Effector CD4-positive, alpha-beta T cell (primary cell): ENCODE measurements around the gene MYO5A.

ENCODE experiments used
- DNase-seq: peaks from one replicate; pipeline ENCODE4 v3.0.0-alpha.2; 2020

The MYO5A gene

DNA sequence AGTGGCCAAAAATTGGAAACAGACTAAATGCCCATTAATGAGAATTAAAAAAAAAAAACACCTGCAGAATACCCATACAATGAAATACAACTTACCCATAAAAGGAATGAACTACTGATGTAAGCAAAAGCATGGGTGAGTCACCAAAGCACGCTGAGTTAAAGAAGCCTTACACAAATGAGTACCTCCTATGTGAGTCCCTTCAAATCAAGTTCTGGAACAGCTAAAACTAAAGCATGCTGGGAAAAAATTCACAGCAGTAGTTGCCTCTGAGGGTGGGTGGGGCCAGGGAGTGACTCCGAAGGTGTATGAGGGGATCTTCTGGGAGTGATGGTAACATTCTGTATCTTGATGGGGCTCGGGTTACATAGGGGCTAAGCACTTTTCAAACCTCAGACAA is 244.5 kb downstream of the MYO5A start:
- no peak for DNase-seq

DNA sequence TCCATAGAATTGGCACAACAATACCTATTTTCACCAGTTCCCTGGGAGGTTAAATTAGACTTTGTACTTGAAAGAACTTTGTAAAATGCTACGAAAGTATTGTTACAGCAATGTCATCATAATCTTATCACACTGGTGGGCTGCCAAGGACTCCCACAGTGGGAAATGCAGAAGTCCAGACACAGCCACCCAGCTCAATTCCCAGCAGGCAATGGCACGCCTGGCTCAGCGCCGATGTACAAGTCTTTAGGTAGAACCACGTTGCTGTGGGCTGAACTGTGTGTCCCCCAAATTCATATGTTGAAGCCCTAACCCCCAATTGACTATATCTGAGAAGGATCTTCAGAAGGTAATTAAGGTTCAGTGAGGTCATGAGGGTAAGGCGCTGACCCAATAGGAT is 245.4 kb downstream of the MYO5A start:
- no peak for DNase-seq

- no peak for DNase-seq
Measured at GRCh38 chr15:52282418-52282817, 246.3 kb downstream of the MYO5A start.

GRCh38 chr15:52281085-52282035 is 247.3 kb downstream of the MYO5A start:
- no peak for DNase-seq

- DNase-seq = no peak
Measured at GRCh38 chr15:52280326-52281084, 248.2 kb downstream of the MYO5A start.

- DNase-seq = no peak
Measured at GRCh38 chr15:52278636-52279367, 249.9 kb downstream of the MYO5A start.

GRCh38 chr15:52278135-52278534 is 250.5 kb downstream of the MYO5A start:
- no peak for DNase-seq

DNA sequence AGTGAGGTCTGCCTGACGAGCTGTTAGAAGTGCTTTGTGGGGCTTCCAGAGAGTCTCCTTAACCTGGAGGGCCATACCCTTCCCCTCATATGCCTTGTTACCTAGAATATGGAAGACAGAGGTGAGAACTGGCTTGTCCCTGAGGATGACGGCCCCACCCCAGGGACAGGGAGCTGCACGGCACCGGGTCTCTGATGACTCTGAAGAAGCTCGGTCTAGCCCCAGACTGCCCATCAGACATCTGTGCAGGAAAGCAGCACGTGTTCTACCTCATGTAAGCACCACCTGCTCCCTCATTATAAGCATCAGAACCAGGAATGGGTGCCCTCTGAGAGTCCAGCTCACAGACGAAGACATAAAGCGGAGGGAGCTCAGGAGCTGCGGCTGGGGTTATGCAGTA is 251.1 kb downstream of the MYO5A start:
- DNase-seq = no peak

DNA sequence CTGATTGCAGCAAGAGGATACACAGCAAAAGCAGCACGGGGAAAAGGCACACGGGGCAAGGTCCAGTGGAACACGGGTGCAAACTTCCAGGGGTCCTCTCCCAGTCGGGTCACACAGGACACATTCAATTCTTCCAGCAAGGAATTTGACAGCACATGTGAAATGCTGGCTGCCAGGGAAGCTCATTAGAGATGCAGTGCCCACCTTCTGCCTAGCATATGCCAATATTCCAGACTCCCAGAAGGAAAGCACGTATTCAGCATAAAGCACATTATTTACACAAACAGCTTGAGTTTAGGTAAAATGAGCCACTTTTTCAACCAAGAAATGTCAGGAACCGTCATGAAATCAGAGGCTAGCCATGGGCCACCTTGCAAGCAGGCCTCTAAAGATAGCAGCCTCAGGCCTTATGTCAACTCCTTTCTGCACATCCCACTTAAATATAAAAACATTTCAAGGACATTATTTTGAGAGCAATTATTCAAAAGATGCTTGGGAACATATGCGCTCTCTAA is 252.4 kb downstream of the MYO5A start:
- no peak for DNase-seq

DNA sequence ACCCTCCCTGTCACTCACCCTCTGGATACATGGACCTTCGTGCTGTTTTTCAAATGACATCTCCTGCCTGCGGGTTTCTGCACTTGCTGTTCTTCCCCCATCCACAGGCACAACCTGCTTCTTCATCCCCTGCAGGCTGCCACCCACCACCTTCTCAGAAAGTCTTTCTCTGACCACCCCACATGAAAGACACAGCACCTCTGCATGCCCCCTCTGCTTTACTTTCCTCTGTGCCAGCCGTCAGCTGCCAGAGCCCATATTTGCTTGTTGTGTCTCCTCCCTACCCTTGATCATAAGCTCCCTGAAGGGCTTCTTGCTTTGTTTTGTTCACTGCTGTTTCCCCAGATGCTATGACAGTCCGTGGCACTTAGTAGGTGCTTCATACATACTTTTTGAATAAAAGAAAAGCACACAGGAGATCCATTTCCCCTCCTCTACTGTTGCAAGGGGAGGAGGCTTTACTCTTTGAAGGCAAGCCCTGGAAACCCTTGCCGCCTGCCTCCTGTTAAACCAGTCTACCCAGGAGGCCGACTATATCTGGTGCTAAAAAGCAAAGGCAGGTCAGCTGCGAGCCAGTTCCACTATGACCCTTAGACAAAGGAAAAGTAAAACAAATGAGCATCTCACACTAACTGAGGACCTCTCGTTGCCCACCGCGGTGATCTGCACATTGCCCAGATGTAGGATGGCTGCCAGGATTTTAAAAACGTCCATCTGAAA is 265.0 kb downstream of the MYO5A start:
- DNase-seq = no peak

DNA sequence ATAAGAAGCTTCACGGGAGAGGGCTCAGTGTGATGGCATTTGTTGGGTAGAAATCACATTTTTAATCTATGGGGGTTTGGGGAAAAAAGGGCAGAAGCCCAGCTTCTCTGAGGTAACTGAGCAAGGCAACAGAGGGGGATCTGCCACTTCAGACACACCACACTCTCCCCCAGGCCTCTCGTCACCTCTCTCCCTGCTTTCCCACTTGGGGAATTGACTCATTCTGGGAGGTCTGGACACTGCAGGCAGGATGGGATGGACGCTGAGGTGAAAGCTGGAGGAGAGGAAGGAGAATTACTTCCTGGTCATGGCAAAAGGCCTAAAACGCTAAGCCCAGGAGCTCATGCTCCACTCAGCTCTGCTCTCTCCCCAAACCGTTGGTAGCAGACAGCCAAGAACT is 266.3 kb downstream of the MYO5A start:
- no peak for DNase-seq

GRCh38 chr15:52261498-52262242 is 267.0 kb downstream of the MYO5A start:
- peak; percentile 10 for DNase-seq

DNA sequence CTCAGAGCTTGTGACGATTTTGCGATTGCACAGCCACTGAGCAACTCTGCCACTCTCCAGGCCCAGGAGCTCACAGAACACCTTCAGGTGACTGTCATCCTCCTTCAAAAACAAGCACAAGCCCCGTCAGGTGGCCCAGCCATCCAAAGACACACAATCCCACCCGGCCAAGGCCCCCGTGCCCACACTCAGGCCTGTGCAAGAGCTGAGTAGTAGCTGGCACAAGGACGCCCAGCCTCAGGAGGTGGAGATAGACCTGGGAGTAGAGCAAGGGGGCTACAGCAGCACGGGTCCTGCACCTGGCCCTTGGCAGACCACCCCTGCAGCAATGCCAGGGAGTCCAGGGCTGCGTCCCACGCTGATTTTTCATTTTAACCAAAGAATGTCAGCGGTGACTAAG is 267.7 kb downstream of the MYO5A start:
- DNase-seq = no peak

DNA sequence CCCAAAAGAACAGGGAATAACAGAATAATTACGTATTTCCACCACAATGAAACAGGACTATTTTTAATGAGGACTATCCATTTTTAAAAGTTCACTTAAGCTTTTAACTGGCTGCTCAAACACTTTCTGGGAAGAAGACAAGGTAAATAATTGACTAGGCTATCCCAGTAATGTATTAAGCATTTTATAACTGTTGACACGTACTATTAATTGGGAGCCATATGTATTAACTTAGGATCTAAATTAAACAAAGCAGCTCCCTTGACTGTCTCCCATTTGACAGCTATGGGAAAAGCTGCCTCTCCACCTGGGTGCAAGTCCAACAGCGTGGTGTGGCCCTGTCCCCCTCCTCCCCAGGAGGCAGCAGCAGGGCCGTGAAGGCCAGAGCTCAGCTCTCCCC is 269.2 kb downstream of the MYO5A start:
- DNase-seq = no peak

DNA sequence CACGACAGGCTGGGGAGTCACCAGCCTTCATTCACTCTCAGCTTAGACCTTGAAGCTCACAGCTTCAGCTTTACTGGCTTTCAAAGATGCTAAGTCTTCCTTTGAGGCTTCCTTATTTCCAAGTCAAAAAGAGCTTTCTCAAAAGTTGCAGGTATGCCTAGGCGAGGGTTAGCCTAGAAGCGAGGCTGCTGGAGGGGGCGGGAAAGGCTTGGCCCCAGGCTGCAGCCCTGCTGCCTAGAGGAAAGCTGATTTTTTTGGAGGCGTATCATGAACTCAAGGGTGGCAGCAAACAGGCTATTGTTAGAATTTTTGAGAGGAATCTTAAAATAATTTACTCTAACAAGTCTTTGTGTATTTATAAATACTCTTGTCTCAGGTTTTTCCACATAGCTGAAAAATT is 270.2 kb downstream of the MYO5A start:
- no peak for DNase-seq

DNA sequence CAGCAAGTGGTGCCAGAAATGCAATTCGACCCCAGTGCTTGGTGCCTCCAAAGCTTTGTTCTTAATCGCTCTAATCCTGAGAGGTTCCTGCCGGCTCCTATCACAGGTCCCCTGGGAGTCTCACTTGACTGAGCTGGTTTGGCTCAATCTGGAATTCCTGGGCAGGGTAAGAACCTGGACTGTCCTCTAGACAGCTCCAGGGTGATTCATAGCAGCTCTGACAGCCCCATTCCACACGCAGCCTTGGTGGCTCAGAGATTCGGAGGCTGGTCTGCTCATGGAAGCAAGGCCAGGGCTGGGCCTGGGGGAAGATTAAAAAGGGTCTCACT is 271.0 kb downstream of the MYO5A start:
- DNase-seq = no peak
